ENCODE results near the gene SLC16A10.
"Not testable (repeated sequence)": the region's sequence is repeated elsewhere in the genome, so short reads cannot be mapped to it uniquely, and the experiment has no call there.

The SLC16A10 gene

DNA sequence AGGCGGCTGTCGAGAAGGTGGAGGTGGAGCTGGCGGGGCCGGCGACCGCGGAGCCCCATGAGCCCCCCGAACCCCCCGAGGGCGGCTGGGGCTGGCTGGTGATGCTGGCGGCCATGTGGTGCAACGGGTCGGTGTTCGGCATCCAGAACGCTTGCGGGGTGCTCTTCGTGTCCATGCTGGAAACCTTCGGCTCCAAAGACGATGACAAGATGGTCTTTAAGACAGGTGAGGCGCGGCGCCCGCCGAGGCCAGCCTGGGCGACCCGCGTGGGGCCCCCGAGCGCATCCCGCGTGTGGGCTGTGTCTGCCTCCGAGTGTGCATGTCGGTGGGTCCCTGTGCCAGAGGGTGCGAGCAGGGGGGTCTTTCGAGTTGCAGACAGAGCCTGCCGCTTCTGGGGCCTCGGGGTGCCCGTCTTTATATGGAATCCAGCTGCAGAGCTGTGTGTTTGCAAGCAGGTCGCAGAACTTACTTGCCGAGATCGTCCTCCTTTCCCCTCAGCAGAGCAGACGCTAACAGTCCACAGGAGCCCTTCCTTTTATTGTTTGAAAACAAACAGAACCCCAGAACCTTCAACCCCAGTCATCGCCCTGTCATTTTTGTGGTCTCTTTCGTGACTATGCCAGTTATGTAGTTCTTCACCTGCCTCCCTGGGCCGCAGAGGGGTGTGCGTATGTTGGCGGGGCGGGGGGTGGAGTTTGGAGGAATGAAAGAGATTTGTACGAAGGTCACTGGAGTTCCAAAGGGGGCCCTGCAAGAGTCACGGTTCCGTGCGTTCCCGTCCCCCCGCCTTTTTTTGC, 766 bp downstream of the SLC16A10 start:
- DNase-seq, result peak; percentile 73

DNA sequence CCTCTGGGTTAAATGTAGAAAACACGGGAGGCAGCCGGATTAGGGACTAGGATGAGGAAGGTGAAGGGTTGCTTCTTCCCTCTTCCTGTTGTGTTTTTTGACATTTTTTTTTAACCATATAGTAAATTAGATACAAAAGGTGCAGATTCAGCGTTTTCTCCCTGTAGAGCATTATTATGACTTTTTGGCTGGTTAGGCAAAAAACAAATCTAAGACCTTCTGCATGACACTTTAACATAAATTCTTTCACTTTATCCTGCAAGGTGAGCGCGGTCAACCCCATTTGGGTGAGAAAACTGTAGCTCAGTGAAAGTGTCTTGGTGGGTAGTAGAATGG, 1.3 kb downstream of the SLC16A10 start:
- DNase-seq, result no peak

DNA sequence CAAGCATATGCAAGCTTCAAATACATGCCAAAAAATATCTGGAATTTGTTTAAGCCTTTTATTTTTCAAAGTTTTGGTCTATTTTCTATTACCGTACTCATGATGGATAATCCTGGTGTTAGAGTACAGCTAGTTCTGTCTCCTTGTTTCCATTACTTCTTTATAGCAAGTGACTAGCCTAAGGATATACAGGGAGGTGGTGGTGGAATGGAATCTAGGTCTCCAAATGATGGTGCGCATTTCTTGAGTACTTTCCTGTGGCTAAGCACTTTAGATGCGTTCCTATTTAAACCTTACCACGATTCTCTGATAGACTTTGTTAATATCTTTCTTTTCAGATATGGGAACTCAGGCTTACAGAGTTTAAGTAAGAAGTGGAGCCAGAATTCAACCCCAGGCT, 3.5 kb downstream of the SLC16A10 start:
- DNase-seq, result no peak

DNA sequence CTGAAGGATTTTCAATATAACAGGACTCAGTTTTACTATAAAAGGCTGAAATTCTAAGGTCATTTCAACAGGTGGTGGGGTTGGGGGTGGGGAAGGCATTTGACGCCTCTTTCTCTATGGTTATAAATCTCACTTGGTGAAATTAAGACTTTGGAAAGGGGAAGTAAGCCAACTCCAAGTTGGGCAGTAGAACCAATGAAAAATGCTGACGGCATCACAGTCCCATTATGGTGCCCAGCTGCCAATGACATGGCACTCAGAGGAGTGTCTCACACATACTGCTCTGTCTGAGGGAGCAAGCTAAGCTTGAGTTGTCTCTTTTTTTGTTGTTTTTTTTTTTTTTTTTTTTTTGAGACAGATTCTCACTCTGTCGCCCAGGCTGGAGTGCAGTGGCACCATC, 4.7 kb downstream of the SLC16A10 start:
- DNase-seq, result no peak

DNA sequence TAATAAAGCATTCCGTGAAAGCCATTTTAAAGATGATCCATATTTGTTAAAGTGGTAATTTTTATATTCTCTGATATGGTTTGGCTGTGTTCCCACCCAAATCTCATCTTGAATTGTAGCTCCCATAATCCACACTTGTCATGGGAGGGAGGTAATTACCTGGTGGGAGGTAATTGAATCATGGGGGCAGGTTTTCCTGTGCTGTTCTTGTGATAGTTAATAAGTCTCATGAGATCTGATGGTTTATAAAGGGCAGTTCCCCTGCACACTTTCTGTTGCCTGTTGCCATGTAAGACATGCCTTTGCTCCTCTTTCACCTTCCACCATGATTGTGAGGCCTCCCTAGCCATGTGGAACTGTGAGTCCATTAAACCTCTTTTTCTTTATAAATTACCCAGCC, 8.2 kb downstream of the SLC16A10 start:
- not testable (repeated sequence) for DNase-seq

DNA sequence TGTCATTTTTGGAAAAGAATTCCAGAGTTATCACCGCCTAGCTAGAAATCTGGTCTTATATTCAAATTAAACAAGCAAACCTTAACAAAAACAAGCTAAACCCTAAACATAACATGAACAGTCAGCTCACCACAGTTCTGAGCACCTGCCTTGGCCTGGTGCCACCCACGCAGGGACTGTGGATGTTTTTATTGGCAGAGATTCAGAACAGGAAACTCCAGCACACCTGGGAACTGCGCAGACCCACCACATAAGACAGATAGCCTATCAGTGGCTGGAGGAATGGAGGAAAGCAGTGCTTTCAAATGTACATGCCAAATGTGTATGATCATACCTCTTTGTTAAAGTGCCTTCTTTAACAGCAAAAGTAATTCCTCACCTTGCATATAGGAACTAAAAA, 8.9 kb downstream of the SLC16A10 start:
- peak; percentile 54 for DNase-seq

DNA sequence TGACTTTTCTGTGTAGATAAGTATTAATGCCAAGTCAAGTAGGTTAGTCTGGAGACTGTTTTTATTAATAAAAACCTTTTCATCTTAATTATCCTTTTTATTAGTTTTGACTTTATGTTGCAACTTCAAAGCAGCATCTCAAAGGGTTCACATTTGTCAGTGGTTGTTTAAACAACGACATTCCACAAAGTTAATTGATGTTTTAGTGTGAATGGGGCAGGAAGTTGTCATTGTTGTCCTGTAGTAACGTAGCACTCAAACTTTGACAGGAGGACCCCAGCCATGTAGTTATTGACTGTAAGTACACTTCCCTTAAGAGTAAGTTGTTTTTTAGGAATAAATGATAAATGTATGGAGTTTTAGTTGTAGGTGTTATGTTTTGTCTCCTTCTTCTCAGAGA, 11.3 kb downstream of the SLC16A10 start:
- no peak for DNase-seq

DNA sequence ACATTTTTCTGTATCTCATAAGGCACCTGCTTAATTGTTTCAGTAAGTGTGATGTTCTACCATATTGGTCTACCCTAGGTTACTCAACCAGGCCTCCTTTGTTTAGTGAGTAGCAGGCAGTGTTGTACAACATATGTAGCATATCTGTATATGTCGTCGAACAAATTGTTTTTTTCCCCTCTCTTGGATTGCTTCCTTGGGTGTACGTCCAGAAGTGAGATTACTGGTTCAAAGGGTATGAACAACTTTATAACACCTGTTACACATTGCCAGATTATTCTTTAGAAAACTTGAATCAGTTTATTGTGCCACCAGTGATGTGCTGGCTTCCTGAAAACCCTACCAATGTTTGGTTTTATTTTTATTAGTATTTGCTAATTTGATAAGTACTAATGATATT, 14.7 kb downstream of the SLC16A10 start:
- no peak for DNase-seq

DNA sequence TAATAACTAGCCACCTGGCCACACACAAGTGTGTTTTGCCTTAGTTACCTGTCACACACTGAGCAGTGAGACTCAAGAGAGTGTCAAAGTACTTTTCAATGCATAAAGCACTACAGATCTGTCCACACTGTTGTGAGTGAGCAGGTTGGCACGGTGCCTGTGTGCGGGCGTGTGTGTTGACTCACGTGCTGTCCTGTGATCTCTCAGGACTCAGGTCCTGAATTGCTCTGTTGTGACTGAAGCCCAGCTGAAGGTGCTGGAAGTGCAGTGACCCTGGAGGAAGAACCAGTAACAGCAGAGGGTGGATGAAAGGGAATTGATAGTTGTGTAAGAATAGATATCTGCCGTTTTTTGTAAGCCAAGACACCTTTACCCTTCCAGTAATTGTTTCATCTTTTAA, 18.3 kb downstream of the SLC16A10 start:
- DNase-seq, result peak; percentile 27

DNA sequence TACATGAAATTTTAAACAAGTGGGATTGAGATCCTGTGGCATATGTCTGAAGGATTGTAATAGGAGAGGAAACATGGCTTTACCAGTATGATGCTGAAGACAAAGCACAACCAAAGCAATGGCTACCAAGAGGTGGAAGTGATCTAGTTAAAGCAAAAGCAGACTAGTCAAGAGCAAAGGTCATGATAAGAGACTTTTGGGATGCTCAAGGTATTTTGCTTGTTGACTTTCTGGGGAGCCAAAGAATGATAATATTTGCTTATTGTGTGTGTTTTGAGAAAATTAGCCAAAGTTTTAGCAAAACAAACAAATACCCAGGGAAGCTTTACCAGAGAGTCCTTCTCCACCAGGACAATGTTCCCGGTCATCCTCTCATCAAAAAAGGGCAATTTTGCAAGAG, 20.3 kb downstream of the SLC16A10 start:
- DNase-seq, result no peak

DNA sequence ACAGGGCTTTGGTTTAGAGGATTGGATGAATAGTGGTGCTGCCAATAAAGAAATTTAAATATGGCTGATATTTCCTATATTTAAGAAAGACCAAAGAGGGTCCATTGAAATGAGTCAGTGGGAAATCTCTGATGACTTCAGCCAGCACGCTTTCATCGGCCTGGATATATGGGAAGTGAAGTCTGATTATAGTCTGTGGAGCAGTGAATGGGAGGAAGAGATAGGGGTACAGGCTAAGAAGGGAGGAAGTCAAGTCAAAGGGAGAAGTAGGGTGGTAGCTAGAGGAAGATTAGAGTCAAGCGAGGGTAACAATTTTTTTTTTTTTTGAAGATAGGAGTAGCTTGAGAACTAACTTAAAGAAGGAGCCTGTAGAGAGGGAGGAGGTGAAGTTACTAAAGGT, 22.7 kb downstream of the SLC16A10 start:
- no peak for DNase-seq

DNA sequence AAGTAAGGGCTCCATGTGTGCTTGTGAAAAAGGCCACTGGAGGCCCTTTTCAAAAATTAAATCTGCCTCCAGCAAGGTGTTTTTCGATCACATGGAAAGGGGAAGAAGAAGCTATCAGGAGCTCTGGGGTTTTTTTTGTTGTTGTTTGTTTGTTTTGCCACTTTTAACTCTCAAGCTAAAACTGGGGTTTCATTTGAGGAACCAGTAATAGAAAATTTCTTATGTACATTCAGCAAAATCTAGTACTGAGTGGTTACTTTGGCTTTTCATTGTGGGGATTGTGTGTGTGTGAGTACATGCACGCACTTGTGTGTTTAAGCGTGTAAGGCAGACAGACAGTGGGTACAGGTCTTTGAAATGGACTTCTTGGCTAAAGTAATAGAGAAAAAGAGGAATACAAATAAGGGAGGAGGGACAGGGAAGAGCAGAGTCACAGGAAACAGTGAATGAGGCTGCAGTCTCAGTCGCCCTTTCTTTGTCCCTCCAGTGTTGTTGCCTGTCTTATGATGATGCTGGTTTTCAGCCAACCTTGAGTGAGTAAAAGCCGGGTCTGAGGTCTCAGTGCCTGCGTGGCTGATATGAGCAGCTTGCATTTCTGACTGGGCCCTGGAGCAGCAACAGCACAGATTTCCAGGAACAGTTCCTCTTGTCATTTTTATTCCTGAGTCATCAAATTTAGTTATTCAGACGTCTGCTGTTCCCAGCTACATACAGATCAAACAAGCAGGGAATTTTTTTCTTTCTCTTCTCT, 26.2 kb downstream of the SLC16A10 start:
- DNase-seq, result peak; percentile 25

DNA sequence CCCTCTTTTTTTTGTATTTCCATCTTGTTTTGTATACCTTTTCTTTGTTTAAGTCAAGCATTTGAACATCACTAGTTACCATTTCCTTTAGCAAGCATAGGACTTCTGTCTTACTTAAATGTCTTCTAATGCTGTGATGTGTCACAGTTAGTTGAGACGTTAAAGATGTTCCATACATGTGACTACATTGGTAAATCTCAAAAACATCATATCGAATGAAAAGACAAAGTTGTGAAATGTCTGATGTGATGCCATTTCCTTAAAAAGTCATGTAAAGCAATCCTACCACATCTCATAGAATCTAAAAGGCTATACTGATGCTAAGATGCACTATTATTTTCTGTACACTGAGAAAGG, 26.8 kb downstream of the SLC16A10 start:
- no peak for DNase-seq

DNA sequence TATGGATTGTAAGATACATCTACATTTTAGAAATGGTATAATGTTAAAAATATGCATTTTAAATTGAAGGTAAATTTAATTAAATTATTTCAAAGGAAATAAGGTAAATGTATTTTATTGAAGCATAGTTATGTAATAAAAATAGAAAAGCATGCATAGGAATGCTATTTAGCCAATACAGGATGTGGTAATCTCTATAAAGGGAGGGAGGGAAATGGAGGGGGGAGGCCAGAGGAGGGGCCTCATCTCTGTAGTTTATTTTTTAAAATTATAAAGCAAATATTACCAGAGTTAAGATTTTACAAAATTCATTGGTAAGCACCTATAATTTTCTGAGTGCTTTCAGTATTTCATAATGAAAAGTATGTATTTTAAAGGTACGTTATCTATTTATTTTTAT, 27.2 kb downstream of the SLC16A10 start:
- DNase-seq, result no peak

DNA sequence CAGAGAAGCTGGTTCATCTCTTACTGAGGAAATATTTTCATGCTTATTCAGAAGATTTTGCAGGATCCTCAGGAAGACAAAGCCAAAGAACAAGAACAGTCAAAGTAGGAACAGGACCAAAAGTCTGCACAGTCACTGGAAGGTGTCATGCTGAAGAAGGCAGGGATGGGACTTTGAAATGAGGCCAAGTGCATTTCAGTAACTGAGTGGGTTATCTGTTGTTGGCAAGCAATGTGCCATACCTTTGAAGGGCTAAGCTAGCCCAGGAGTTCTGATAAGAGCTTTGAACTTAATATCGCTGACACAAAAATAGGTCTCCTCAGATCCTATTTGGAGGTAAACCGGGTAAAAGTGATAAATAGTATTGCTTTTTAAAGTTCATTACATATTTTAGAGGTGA, 31.5 kb downstream of the SLC16A10 start:
- DNase-seq, result no peak

DNA sequence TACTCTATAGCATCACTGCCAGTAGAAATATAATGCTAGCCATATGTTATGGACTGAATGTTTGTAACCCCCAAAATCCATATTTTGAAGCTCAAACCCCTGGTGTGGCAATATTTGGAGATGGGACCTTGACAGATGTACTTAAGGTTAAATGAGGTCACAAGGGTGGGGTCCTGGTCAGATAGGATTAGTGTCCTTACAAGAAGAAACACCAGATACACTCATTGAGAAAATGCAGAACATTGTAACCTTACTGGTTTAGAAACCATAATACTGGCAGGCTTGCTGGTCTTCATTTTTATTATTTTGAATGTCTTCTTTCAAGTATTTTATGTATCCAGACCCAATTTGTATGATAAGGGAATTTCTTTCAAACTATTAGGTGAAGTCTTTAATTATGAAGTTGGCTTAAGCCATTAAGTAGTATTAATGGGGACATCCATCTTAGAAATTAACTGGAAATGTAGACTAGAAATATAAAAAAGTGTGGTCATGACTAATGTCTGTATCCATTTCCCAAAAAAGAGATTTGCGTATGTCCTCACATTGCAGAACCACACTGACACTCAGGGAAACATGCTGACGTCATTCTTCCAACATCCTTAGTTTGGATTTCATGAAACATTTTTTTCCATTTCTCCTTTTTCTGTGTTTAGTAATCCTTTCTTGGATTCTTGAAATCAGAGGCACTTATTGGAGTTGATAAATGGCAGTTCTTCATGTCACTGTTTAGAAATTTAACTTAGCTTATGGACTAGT, 32.4 kb downstream of the SLC16A10 start:
- no peak for DNase-seq

DNA sequence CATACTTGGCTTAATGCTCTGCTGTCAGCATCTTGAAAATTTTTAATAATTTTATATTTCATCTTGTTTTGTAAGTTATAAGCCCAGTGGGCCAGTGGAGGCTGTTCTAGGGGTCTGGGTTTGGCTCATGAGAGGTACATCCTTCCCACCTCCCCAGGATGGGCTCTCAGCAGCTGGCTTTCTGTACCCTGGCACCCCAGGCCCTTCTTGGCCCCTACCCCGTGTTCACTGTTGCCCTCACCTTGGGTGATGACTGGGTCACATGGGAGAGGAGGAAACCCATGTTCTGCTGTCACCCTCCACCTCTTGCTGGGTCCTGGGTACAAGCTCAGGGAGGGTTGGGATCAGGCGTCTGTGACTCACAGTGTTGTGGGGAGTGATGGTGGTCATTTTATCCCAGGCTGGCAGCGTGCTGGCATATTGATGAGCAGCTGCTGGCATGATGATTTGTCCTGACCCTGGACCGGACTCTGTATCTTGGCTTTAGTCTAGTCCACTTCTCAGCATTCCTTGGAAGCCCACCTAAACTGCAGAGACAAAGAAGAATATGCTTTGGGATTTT, 34.6 kb downstream of the SLC16A10 start:
- no peak for DNase-seq

DNA sequence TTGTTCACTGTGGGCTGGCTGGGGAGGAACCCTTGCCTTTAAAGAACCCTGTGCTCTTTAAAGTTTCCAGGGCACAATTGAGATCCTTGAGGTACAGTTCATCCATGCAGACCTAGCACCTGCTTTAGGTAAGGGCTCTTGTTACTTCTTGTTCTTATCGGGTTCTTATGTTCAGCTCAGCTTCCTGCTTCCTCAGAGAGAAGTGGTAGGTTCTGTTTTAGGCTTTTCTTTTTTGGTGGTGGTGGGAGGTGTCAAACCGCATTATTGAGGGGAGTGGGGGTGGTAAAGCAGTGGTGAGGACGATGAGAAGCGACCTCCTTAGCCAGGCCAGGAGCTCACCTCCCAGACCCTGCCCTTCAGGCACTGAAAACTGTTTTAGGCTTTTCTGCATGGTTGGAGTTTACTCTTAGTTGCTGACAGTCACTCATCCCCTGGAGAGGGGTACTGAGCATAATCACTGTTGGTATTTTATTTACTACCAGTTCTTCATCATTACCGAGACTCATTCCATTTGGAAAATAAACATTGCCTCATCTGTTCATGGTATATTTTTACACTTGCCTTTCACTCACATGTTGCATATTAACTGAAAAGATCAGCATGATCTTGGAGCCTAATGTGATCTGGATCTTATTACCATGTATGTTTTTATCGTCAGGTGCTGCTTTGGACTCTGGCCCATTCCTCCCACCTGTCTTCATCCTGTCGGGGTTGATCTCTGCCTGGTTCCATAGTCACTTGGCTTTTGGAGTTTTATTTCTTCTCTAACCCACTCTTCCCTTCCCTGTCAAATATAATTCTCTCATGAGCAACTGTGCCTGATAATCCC, 35.4 kb downstream of the SLC16A10 start:
- no peak for DNase-seq

DNA sequence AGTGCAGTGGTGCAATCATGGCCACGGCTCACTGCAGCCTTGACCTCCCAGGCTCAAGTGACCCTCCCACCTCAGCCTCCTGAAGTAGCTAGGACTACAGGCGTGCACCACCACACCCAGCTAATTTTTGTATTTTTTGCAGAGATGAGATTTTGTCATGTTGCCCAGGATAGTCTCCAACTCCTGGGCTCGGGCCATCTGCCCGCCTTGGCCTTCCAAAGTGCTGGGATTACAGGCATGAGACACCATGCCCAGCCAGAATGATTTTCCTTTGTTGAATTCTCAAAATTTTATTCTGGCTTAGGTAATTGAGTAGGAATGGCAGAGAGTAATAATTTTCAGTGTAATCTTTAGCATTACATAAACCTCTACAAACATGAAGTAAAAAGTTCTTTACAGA, 37.1 kb downstream of the SLC16A10 start:
- DNase-seq, result no peak

DNA sequence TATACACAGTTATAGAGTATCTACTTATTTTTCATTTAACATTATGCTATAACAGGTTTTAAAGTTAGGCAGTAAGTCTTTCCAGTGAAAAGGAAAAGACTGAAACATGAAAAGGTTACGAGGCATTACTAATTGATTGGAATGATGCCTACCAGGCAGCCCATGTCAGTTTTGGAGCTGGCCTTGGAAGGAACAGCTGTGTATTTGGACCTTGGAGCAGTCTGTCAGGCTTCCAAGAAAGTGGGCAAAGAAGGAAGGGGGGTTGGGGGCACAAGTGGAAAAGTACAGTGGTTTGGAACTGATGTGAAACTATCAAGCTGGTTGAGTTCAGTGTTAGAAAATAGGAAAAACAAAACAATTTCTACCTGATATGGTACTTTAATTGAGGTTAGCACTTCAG, 41.7 kb downstream of the SLC16A10 start:
- no peak for DNase-seq

DNA sequence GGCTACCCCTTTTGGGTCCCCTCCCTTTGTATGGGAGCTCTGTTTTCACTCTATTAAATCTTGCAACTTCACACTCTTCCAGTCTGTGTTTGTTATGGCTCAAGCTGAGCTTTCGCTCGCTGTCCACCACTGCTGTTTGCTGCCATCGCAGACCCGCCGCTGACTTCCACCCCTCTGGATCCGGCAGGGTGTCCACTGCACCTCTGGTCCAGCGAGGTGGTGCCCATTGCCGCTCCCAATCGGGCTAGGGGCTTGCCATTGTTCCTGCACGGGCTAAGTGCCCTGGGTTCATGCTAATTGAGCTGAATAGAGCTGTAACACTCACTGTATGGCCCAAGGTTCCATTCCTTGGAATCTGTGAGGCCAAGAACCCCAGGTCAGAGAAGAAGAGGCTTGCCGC, 43.7 kb downstream of the SLC16A10 start:
- not testable (repeated sequence) for DNase-seq

DNA sequence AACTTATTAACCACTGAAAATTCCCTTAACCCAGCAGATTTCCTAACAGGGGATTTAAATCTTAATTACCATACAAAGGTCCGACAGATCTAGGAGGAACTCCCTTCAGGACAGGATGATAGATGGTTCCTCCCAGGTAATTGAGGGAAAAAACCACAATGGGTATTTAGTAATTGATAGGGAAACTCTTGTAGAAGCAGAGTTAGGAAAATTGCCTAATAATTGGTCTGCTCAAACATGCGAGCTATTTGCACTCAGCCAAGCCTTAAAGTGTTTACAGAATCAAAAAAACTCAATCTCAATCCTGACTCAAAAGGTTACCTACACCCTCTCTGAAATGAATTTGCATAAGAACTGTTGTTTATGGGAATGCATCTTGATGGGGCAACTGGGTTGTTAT, 45.4 kb downstream of the SLC16A10 start:
- not testable (repeated sequence) for DNase-seq
